CD4-positive, alpha-beta memory T cell (primary cell): ENCODE results near the gene DDX41. TPM values are rescaled to one million over a fixed set of nuclear protein-coding genes. Genes with fewer than 3 reads are reported as not detected.
A peak's percentile ranks its signal among the peaks of the same experiment; 100 is the strongest.

Source experiments
- CTCF ChIA-PET: fragments of 350-600 bp; sonication (Branson Sonifier 250); formaldehyde crosslinking; loops from one replicate; lab custom pipeline; 2021; ENCODE audit warnings: inconsistent platforms; ENCODE audit not compliant: partially characterized antibody; lab: Charles Lee
- POLR2A ChIA-PET: fragments of 350-600 bp; sonication (Branson Sonifier 250); formaldehyde crosslinking; loops from one replicate; lab custom pipeline; 2021; ENCODE audit not compliant: partially characterized antibody; lab: Charles Lee
- DNase-seq, 5 donors: peaks; one replicate each; pipeline versions ENCODE4 v3.0.0 to v3.0.0-alpha.2; 2020 to 2022; ENCODE audit warnings: mixed read lengths in 1 of 5
- H3K27ac ChIP-seq: one replicate; pipeline ENCODE4 v1.7.0; 2013; ENCODE audit warnings: low read depth, low read length
- H3K27me3 ChIP-seq: 2 replicates; pipeline ENCODE4 v1.7.0; 2013; ENCODE audit warnings: mild to moderate bottlenecking, low read length, moderate library complexity; ENCODE audit not compliant: insufficient read depth
- H3K36me3 ChIP-seq: 2 replicates; pipeline ENCODE4 v1.7.0; 2013; ENCODE audit warnings: mild to moderate bottlenecking, low read length, moderate library complexity; ENCODE audit not compliant: insufficient read depth
- H3K4me1 ChIP-seq: 2 replicates; pipeline ENCODE4 v1.7.0; 2013; ENCODE audit warnings: mild to moderate bottlenecking, low read length, moderate library complexity; ENCODE audit not compliant: insufficient read depth
- H3K4me3 ChIP-seq, 2 donors: one replicate each; pipeline ENCODE4 v1.7.0; 2013; ENCODE audit warnings: low read length in 2 of 2, mild to moderate bottlenecking in 1 of 2
- H3K9me3 ChIP-seq, 2 donors: one replicate each; pipeline ENCODE4 v1.7.0; 2013; ENCODE audit warnings: low read length in 2 of 2, control low read depth in 1 of 2; ENCODE audit not compliant: control insufficient read depth in 1 of 2
- H3K27ac Mint-ChIP-seq, 7 donors: one replicate each; pipeline ENCODE4 v1.8.0; 2020 to 2021; ENCODE audit warnings: mixed read lengths in 7 of 7, mild to moderate bottlenecking in 6 of 7, inconsistent platforms in 3 of 7, moderate library complexity in 3 of 7
- H3K27me3 Mint-ChIP-seq, 2 donors: one replicate each; pipeline ENCODE4 v1.8.0; 2020 to 2021; ENCODE audit warnings: mixed read lengths in 2 of 2
- H3K36me3 Mint-ChIP-seq, 2 donors: one replicate each; pipeline ENCODE4 v1.8.0; 2020 to 2021; ENCODE audit warnings: mixed read lengths in 2 of 2, inconsistent platforms in 1 of 2, mild to moderate bottlenecking in 1 of 2
- H3K4me1 Mint-ChIP-seq, 4 donors: one replicate each; pipeline ENCODE4 v1.8.0; 2020 to 2021; ENCODE audit warnings: mixed read lengths in 4 of 4, mild to moderate bottlenecking in 1 of 4
- H3K4me3 Mint-ChIP-seq, 8 donors: one replicate each; pipeline ENCODE4 v1.8.0; 2020 to 2021; ENCODE audit warnings: mixed read lengths in 8 of 8, mild to moderate bottlenecking in 7 of 8, moderate library complexity in 6 of 8, inconsistent platforms in 3 of 8
- H3K9me3 Mint-ChIP-seq, 8 donors: one replicate each; pipeline ENCODE4 v1.8.0; 2020 to 2021; ENCODE audit warnings: mixed read lengths in 8 of 8, mild to moderate bottlenecking in 5 of 8, inconsistent platforms in 3 of 8, moderate library complexity in 1 of 8
- intact Hi-C: fragments of 100-400 bp; cut with micrococcal nuclease; formaldehyde crosslinking; loops from one replicate; pipeline ENCODE4 v1.15.1; 2023
- polyA plus RNA-seq, 2 donors: library from polyadenylated mRNA; unstranded; fragments of 300-500 nt; fragmentation: Illumina TruSeq; gene quantifications; one replicate each; pipeline ENCODE4 v1.2.3, GENCODE V29; 2021
- total RNA-seq, 2 experiments: library from RNA; stranded (reverse); gene quantifications; one replicate each; pipeline ENCODE4 v1.2.3, GENCODE V29; 2021

DDX41 gene
- total and polyA plus RNA-seq, 4 experiments from 2014 or later = 47.6 to 80.3 (median 62.0) TPM

DNA sequence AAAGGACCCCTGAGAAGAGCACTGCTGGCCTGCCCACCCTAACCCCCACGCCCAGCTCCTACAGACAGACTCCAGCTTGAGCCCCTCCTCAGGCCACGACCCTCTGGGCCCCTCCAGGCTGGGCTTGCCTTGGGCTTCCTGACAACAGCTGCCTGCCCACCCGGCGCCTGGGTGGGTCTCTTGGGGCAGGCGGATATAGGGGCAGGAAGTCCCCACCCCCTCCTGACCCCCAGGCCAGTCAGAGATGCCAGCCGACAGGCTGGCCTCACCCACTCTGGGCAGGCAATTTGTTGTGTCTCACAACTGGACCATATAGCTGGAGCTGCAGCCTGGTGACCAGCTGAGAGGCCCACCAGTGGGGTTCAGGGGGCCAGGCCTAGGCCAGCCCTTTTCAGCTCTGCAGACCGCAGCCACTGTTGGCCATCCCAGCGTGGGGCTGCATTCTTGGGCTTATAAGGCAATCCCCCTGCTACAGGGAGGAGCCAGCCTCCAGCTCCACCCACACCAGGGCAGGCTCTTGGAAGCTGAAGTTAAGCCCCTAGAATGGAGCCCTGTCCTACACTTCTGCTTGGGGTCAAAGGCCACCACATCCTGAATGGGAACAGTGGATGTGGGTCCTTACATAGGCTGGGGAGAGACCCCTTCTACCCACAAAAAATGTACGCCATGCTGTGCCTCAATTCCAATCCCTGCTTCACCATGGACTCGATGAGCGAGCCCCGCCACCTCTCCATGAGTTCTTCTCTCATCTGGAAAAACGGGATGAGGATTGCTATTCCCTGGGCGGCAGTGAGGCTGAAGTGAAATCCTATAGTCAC lies 21.3 kb downstream of the DDX41 start:
- POLR2A ChIA-PET = no interaction called here
- Histone ChIP-seq H3K4me1 (peaks cover 11% of the 10 kb centered on the region), H3K4me3 (no peak overlapping the region), H3K9me3 (no peaks in the 10 kb centered on the region), H3K27me3 (no peaks in the 10 kb centered on the region), H3K36me3 (no peaks in the 10 kb centered on the region), H3K27ac (no peak overlapping the region)
- Mint-ChIP-seq H3K27me3 (no peaks in the 10 kb centered on the region), H3K36me3 (no peaks in the 10 kb centered on the region), H3K4me1 (peaks cover 5 to 25% (median 17%) of the 10 kb centered on the region in 4 donors), H3K4me3 (peak overlapping the region in 2 of 8 donors; percentile 25 to 74), H3K9me3 (no peaks in the 10 kb centered on the region), H3K27ac (no peak overlapping the region)
- DNase-seq = no peak
- intact Hi-C loops = loop anchor here (2.0 kb wide), 2 partner anchors 21 to 379 kb away; no protein-coding TSS in a partner anchor
- CTCF ChIA-PET = interaction anchor here (1.2 to 1.4 kb wide), 3 partner anchors 40 to 186 kb away, joined by 3 to 4 read pairs (median 3); no protein-coding TSS in a partner anchor

DNA sequence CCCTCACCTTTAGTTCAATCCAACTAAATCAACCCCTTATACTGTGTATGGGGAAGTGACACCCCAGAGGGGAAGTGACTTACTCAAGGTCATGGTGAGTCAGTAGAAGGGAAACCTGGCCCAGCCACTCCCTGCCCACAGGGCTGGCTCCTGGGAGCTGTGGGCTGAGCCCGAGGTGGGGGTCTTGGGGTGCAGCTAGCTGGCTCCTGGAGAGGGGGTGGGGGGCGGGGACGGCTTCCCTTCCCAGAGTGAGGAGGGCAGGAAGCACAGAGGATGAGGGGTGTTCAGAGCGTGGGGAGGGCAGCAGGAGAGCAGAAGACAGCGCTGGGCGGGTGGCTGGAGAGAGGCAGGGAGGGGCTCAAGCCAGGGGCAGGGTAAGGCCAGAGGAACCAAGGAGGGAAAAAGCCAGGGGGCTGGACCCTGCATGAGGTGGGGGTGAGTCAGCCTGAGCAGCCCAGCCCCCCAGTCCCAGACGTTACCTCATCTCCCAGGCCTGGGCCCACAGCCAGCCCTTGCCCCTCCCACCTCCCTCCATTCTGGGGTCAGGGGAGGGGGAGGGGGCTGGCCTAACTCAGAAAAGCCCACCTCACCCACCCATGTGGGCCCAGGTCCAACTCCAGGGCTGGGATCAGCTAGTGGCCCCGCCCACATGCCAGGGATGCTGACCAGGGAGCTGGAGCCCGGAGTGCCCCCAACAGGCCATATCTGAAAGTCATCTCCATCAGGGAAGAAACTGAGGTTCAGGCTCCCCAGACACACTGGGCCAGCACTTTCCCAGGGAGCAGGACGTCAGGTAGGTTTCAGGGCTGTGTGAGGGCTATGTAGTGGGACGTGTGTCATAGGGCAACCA lies 22.2 kb downstream of the DDX41 start:
- H3K4me1 ChIP-seq = peaks cover 11% of the 10 kb centered on the region
- peaks cover 5 to 25% (median 16%) of the 10 kb centered on the region in 4 donors for H3K4me1 Mint-ChIP-seq
- no peaks in the 10 kb centered on the region for H3K27me3 ChIP-seq
- DNase-seq = no peak
- intact Hi-C loops = no loop called here
- no peak overlapping the region for H3K4me3 Mint-ChIP-seq
- ChIA-PET POLR2A (no interaction called here), CTCF (interaction anchor here (0.5 to 2.4 kb wide), 7 partner anchors 11 to 185 kb away, joined by 3 to 10 read pairs (median 3); no protein-coding TSS in a partner anchor)
- H3K36me3 ChIP-seq = no peaks in the 10 kb centered on the region
- H3K9me3 Mint-ChIP-seq = no peaks in the 10 kb centered on the region
- H3K9me3 ChIP-seq = no peaks in the 10 kb centered on the region
- H3K27me3 Mint-ChIP-seq = no peaks in the 10 kb centered on the region
- no peak overlapping the region for H3K27ac ChIP-seq
- H3K36me3 Mint-ChIP-seq = peaks cover 0 to 3% of the 10 kb centered on the region in 2 donors
- no peak overlapping the region for H3K4me3 ChIP-seq
- H3K27ac Mint-ChIP-seq = peak overlapping the region in 1 of 7 donors; percentile 47

DNA sequence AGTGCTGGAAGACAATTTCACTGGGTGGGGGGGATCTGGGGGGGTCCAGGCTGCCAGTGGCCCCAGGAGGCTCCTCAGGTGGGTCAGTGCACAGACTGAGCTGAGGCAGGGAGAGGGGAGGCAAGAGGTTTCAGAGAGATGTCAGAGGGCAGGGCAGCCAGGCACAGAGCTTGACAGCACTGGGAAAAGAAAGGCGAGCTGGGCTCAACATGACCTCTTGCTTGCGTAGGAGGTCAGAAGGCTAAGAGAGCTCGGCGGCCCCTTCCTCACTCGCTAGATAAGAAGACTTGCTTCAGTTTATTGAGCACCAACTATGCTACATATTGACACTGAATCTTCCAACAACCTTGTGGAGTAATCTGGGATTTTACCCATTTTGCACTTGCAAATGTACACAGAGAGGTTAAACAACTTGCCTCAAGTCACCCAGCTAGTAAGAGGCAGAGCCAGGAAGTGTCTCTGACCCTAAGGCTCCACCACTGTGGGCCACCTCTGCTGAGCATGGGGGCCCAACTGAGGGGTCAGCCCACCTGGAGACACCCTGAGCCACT lies 22.9 kb downstream of the DDX41 start:
- peaks cover 11% of the 10 kb centered on the region for H3K4me1 ChIP-seq
- ChIA-PET CTCF (interaction anchor here (0.5 to 2.4 kb wide), 9 partner anchors 12 to 184 kb away, joined by 3 to 10 read pairs (median 3); no protein-coding TSS in a partner anchor), POLR2A (interaction anchor here (1.2 kb wide), 1 partner anchor 710 kb away, joined by 3 read pairs; the partner anchor contains the start of gene HNRNPAB)
- no peaks in the 10 kb centered on the region for H3K27me3 Mint-ChIP-seq
- H3K4me3 ChIP-seq = no peak overlapping the region
- no peaks in the 10 kb centered on the region for H3K9me3 ChIP-seq
- DNase-seq = no peak
- no peak overlapping the region for H3K4me3 Mint-ChIP-seq
- no peak overlapping the region for H3K27ac ChIP-seq
- no peaks in the 10 kb centered on the region for H3K9me3 Mint-ChIP-seq
- no peaks in the 10 kb centered on the region for H3K36me3 ChIP-seq
- intact Hi-C loops = no loop called here
- peak overlapping the region in 2 of 7 donors; percentile 41 to 47 for H3K27ac Mint-ChIP-seq
- peaks cover 0 to 3% of the 10 kb centered on the region in 2 donors for H3K36me3 Mint-ChIP-seq
- peaks cover 5 to 24% (median 15%) of the 10 kb centered on the region in 4 donors for H3K4me1 Mint-ChIP-seq
- no peaks in the 10 kb centered on the region for H3K27me3 ChIP-seq

DNA sequence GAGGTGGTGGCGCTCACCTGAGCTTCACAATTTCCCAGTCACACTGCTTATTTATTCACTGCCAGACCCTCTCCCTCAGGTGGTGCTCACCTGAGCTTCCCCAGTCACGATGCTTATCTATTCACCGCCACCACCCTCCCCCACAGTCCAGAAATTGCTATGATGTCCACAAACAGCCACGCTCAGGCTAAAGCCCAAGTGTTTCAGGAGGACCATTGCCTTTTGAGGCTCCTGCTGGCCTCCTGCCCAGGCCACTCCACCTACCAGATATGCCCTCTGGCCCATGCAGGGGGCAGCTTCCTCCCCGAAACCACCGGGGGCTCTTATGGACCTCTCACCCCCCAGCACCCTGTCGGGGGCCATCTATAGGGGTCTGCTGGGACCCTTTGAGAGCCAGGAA lies 23.9 kb downstream of the DDX41 start:
- Histone ChIP-seq H3K4me3 (no peak overlapping the region), H3K36me3 (no peaks in the 10 kb centered on the region), H3K4me1 (peaks cover 6% of the 10 kb centered on the region), H3K27me3 (no peaks in the 10 kb centered on the region), H3K27ac (no peak overlapping the region), H3K9me3 (no peaks in the 10 kb centered on the region)
- H3K4me3 Mint-ChIP-seq = peak overlapping the region in 1 of 8 donors; percentile 4
- CTCF ChIA-PET = interaction anchor here (1.0 to 2.4 kb wide), 8 partner anchors 8 to 174 kb away, joined by 3 to 10 read pairs (median 4); no protein-coding TSS in a partner anchor
- POLR2A ChIA-PET = interaction anchor here (1.2 kb wide), 1 partner anchor 711 kb away, joined by 3 read pairs; the partner anchor contains the start of gene HNRNPAB
- H3K9me3 Mint-ChIP-seq = peaks cover 0 to 2% (median 0%) of the 10 kb centered on the region in 8 donors
- no peaks in the 10 kb centered on the region for H3K27me3 Mint-ChIP-seq
- peaks cover 1 to 13% (median 8%) of the 10 kb centered on the region in 4 donors for H3K4me1 Mint-ChIP-seq
- H3K27ac Mint-ChIP-seq = no peak overlapping the region
- DNase-seq = no peak
- peaks cover 0 to 3% of the 10 kb centered on the region in 2 donors for H3K36me3 Mint-ChIP-seq
- intact Hi-C loops = no loop called here

DNA sequence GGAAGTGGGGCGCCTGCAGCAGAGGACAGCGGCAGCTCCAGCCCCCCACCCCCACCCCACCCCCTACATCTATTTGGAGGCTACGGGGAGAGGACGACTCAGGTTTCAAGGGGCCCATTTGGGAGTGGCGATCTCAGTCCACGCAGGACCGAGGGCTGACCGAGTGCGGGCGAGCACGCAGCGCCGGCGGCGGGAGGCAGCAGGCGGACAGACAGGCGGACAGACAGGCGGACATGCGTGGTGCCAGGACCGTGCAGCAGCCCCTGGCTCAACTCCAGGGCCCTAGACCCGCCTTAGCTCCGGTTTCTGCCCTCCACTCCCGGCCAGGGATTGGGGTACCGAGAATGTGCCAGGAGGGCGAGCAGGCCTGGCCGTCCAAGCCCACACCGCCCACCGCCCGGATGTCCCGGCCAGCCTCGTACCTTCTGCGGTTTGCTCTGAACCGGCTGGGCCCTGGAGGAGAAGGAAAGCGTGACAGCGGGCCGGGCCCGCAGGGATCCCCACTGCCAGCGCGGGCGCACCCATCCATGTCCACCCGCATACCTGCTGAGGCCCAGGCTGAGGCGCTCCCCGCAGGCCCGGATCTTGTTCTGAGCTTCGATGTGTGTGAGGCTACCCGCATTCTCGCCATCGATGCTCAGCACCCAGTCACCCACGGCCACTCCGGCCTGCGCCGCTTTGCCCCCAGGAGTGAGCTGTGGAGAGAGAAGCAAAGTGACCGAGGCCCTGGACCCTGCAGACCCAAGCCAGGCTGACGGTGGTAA lies 24.6 kb downstream of the DDX41 start:
- H3K4me1 ChIP-seq = peaks cover 6% of the 10 kb centered on the region
- H3K36me3 Mint-ChIP-seq = peaks cover 0 to 3% of the 10 kb centered on the region in 2 donors
- no peaks in the 10 kb centered on the region for H3K27me3 ChIP-seq
- POLR2A ChIA-PET = interaction anchor here (1.2 kb wide), 1 partner anchor 712 kb away, joined by 3 read pairs; the partner anchor contains the start of gene HNRNPAB
- CTCF ChIA-PET = interaction anchor here (1.0 to 2.4 kb wide), 7 partner anchors 9 to 103 kb away, joined by 3 to 10 read pairs (median 5); no protein-coding TSS in a partner anchor
- H3K9me3 Mint-ChIP-seq = peaks cover 0 to 2% (median 0%) of the 10 kb centered on the region in 8 donors
- no peaks in the 10 kb centered on the region for H3K9me3 ChIP-seq
- H3K27ac ChIP-seq = no peak overlapping the region
- H3K36me3 ChIP-seq = no peaks in the 10 kb centered on the region
- H3K27ac Mint-ChIP-seq = no peak overlapping the region
- H3K4me3 ChIP-seq = no peak overlapping the region
- H3K4me3 Mint-ChIP-seq = no peak overlapping the region
- intact Hi-C loops = no loop called here
- H3K27me3 Mint-ChIP-seq = no peaks in the 10 kb centered on the region
- peaks cover 0 to 9% (median 5%) of the 10 kb centered on the region in 4 donors for H3K4me1 Mint-ChIP-seq
- DNase-seq = no peak

DNA sequence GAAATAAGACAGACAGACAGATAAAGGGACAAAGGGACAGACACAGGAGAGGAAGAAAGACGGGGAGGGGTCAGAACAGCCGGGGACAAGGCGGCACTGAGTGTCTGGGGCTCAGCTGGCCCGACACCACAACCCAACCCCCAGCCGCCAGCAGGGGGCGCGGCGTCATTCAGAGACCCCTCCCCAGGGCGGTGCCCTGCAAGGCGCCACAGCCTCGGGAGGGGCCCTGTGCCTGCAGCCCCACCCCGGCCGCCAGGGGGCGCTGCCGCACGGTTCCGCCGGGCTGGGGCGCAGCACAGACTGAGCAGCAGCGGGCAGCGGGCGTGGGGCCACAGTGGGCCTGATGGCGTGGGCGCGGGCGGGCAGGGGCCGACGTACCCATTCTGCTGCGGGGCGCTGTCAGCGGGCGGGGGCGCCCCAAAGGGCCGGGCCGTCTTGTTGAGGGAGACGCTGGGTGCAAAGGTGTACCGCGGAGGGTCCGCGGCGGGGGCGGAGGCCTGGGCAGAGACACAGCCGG lies 25.3 kb downstream of the DDX41 start:
- DNase-seq = peak in 1 of 5 donors; percentile 22
- POLR2A ChIA-PET = no interaction called here

More for the DNA sequence above, 25.3 kb downstream of the DDX41 start:
- H3K4me3 ChIP-seq = no peak overlapping the region
- Mint-ChIP-seq H3K9me3 (peaks cover 0 to 2% (median 0%) of the 10 kb centered on the region in 8 donors), H3K4me3 (no peak overlapping the region), H3K27me3 (no peaks in the 10 kb centered on the region), H3K27ac (no peak overlapping the region), H3K4me1 (peaks cover 0 to 9% (median 5%) of the 10 kb centered on the region in 4 donors), H3K36me3 (peaks cover 0 to 5% of the 10 kb centered on the region in 2 donors)
- CTCF ChIA-PET = no interaction called here
- H3K36me3 ChIP-seq = no peaks in the 10 kb centered on the region
- H3K4me1 ChIP-seq = peaks cover 6% of the 10 kb centered on the region
- no peaks in the 10 kb centered on the region for H3K9me3 ChIP-seq
- intact Hi-C loops = no loop called here
- no peaks in the 10 kb centered on the region for H3K27me3 ChIP-seq
- H3K27ac ChIP-seq = no peak overlapping the region
